Astrocyte (in vitro differentiated cells and primary cell): ENCODE data around the gene KY.

Experiments used
- EZH2 ChIP-seq: IDR thresholded peaks from 2 replicates; pipeline ENCODE4 v1.6.1; 2012; ENCODE audit warnings: mild to moderate bottlenecking, low read length, inconsistent platforms; ENCODE audit not compliant: insufficient read depth
- TF ChIP-seq, protein P1 (sequence below): IDR thresholded peaks from 2 replicates; pipeline ENCODE4 v1.5.1; 2011; ENCODE audit warnings: low read depth, mild to moderate bottlenecking, inconsistent platforms, low read length, moderate library complexity; ENCODE audit not compliant: insufficient read depth

DNA sequence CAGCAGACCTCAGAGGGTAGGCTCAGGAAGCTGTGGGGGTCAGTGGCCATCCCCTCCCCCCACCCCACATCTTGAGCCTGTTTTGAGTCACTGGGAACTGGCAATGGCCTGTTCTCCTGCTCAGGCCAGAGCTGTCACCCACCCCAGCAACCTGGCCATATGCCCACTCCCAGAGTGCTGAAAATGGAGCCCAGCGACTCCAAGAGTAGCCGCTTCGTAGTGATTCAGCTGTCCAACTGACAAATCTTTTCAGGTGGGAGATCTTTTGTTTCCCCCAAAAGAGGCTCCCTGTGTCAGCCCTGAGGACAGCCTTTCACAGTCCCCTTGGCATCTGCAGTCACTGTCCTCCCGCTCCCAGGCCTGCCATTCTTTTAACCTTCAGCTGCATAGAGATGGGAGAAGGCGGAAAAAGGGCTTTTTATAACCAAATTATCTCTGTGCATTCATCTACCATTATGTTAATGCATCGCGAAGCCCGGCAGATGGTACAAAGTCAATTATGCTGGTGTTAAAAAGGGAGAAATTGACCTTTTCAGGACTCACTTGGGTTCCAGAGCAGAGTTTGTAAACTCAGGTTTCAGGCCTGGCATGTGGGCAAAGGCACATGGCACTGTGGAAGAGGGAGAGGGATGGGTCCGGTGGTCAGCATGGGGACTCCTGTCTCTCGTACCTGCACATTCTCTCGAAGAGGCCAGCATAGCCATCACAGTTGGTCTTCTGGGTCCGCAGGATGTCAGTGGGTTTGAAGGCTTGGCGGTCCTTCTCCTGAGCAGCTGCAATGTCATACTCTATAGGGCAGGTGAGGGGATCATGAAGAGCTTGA, 32.1 kb downstream of the KY start:
- TF ChIP-seq, protein P1, sequence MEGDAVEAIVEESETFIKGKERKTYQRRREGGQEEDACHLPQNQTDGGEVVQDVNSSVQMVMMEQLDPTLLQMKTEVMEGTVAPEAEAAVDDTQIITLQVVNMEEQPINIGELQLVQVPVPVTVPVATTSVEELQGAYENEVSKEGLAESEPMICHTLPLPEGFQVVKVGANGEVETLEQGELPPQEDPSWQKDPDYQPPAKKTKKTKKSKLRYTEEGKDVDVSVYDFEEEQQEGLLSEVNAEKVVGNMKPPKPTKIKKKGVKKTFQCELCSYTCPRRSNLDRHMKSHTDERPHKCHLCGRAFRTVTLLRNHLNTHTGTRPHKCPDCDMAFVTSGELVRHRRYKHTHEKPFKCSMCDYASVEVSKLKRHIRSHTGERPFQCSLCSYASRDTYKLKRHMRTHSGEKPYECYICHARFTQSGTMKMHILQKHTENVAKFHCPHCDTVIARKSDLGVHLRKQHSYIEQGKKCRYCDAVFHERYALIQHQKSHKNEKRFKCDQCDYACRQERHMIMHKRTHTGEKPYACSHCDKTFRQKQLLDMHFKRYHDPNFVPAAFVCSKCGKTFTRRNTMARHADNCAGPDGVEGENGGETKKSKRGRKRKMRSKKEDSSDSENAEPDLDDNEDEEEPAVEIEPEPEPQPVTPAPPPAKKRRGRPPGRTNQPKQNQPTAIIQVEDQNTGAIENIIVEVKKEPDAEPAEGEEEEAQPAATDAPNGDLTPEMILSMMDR: no peak
- no peak for TF ChIP-seq EZH2
